ENCODE data around the gene ILDR1.

Gene ILDR1

GRCh38 chr3:121961283-121961682, 60.8 kb downstream of the ILDR1 start:
- TF ChIP-seq CTCF (IDR thresholded peaks at IDR 0.05; ENCODE audit: control insufficient read depth, insufficient read depth, low read depth, low read length, missing control alignments), result no peak
- no peak overlapping the region for H3K4me3 ChIP-seq (ENCODE audit: control insufficient read depth, low read depth, low read length)
- no peak for DNase-seq (ENCODE audit: low read depth)

GRCh38 chr3:121958801-121959200, 63.2 kb downstream of the ILDR1 start:
- no peak overlapping the region for H3K4me3 ChIP-seq (ENCODE audit: control insufficient read depth, low read depth, low read length)
- no peak for DNase-seq (ENCODE audit: low read depth)
- TF ChIP-seq CTCF (IDR thresholded peaks at IDR 0.05; ENCODE audit: control insufficient read depth, insufficient read depth, low read depth, low read length, missing control alignments), result no peak

DNA sequence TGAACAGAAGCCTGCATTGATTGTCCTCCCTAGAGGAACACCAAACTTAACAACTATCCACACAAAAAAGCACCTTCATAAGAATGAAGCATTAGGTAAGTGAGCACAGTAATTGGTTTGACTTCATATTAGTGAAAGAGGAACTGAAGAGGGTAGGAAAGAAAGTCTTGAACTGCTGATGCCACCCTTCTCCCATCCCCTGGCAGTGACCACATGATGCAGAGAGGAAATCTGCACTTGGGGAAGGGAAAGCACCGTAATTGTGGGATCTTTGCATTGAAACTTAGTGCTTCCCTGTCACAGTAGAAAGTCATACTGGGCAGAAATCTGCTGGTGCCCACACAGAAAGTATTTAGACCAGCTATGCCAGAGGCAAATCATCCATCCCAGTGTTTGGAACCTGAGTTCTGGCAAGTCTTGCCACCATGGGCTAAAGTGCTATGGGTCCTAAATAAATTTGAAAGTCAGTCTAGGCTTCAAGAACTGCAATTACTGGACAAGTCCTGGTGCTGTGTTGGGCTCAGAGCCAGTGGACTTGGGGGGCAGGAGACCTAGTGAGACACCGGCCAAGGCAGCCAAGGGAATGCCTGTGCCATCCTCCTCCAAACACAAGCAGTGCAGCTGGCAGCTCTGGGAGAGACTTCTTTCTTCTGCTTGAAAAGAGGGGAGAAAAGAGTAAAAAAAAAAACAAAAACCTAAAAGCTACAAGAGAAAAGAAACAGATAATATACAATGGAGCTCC, 64.2 kb downstream of the ILDR1 start:
- H3K4me3 ChIP-seq (ENCODE audit: control insufficient read depth, low read depth, low read length), result no peak overlapping the region
- DNase-seq (ENCODE audit: low read depth), result no peak
- no peak for TF ChIP-seq CTCF (IDR thresholded peaks at IDR 0.05; ENCODE audit: control insufficient read depth, insufficient read depth, low read depth, low read length, missing control alignments)

DNA sequence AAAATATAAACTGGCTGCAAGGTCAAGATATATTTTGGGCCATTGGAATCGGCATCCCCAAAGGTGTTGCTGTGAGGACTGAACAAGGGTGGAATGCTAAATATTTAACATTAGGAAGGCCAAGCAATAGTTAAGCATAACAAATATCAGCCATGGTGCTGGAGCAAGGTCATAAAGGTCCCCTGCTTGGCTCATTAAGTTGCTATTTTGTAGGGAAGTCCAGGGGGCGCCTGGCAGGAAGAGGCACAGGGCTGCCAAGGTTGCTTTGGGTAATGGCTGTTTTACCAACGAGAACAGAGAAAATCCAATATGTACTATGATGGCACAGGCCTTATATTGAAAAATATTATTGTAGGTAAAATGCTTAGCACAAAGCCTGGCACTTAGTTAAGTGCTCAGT, 65.7 kb downstream of the ILDR1 start:
- no peak for DNase-seq (ENCODE audit: low read depth)
- no peak overlapping the region for H3K4me3 ChIP-seq (ENCODE audit: control insufficient read depth, low read depth, low read length)
- no peak for TF ChIP-seq CTCF (IDR thresholded peaks at IDR 0.05; ENCODE audit: control insufficient read depth, insufficient read depth, low read depth, low read length, missing control alignments)

GRCh38 chr3:121951291-121951919, 70.6 kb downstream of the ILDR1 start:
- TF ChIP-seq CTCF (IDR thresholded peaks at IDR 0.05; ENCODE audit: control insufficient read depth, insufficient read depth, low read depth, low read length, missing control alignments), result no peak
- no peak for DNase-seq (ENCODE audit: low read depth)
- H3K4me3 ChIP-seq (ENCODE audit: control insufficient read depth, low read depth, low read length), result no peak overlapping the region

DNA sequence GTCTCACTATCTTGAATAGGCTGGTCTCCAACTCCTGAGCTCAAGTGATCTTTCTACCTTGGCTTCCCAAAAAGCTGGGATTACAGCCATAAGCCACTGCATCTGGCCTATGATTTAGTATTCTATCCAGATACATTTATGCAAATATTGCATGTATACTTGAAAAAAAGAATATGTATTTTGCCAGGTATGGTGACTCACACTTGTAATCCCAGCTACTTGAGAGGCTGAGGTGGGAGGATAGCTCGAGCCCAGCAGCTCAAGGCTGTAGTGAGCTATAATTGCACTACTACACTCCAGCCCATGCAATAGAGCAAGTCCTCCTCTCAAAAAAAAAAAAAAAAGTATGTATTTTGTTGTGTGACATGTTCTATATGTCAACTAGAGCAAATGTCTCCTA, 73.4 kb downstream of the ILDR1 start:
- no peak for TF ChIP-seq CTCF (IDR thresholded peaks at IDR 0.05; ENCODE audit: control insufficient read depth, insufficient read depth, low read depth, low read length, missing control alignments)
- H3K4me3 ChIP-seq (ENCODE audit: control insufficient read depth, low read depth, low read length), result no peak overlapping the region
- no peak for DNase-seq (ENCODE audit: low read depth)
